Thyroid gland (tissue), 4 donors: Measurements from ENCODE around the gene OXTR.

Experiments
- POLR2A ChIP-seq, 2 donors: fragments of 450-650 bp; IDR thresholded peaks; one replicate each; pipeline ENCODE4 v1.6.1; 2017; ENCODE audit warnings: antibody characterized with exemption in 2 of 2, mild to moderate bottlenecking in 2 of 2, moderate library complexity in 1 of 2
- TF ChIP-seq, protein P1 (sequence below), 6 experiments: fragments of 200-600 bp in 3 of 6; fragments of 450-650 bp in 3 of 6; sonication (generic) in 3 of 6; IDR thresholded peaks; one replicate each; pipeline ENCODE4 v1.5.1; 2016 to 2019; ENCODE audit warnings: antibody characterized with exemption in 6 of 6, mild to moderate bottlenecking in 2 of 6, inconsistent platforms in 1 of 6, moderate library complexity in 1 of 6

DNA sequence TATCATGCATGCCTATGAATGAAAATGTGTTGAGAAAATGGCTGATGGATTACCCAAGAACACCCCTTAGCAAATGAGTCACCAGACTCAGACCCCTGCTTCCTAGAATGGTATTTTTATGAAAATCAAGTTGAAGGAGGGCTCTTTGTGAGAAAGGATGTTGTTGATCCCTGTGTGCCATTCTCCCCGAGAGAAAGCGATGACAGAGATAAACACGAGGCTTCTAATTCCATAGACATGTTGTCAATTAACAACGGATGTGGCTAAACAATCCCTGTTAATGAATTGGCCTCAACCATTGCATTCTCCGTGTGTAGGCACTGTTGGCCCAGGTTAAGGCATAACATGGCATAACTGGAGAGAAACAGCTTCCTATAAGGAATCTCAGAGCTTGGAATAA lies 5.8 kb upstream of the OXTR start:
- TF ChIP-seq, protein P1, sequence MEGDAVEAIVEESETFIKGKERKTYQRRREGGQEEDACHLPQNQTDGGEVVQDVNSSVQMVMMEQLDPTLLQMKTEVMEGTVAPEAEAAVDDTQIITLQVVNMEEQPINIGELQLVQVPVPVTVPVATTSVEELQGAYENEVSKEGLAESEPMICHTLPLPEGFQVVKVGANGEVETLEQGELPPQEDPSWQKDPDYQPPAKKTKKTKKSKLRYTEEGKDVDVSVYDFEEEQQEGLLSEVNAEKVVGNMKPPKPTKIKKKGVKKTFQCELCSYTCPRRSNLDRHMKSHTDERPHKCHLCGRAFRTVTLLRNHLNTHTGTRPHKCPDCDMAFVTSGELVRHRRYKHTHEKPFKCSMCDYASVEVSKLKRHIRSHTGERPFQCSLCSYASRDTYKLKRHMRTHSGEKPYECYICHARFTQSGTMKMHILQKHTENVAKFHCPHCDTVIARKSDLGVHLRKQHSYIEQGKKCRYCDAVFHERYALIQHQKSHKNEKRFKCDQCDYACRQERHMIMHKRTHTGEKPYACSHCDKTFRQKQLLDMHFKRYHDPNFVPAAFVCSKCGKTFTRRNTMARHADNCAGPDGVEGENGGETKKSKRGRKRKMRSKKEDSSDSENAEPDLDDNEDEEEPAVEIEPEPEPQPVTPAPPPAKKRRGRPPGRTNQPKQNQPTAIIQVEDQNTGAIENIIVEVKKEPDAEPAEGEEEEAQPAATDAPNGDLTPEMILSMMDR (IDR thresholded peaks at IDR 0.05): no peak
- no peak for TF ChIP-seq POLR2A (IDR thresholded peaks at IDR 0.05)
